Measurements from ENCODE around the gene NPIPB2.
A peak's percentile ranks its signal among the peaks of the same experiment; 100 is the strongest.

DNA sequence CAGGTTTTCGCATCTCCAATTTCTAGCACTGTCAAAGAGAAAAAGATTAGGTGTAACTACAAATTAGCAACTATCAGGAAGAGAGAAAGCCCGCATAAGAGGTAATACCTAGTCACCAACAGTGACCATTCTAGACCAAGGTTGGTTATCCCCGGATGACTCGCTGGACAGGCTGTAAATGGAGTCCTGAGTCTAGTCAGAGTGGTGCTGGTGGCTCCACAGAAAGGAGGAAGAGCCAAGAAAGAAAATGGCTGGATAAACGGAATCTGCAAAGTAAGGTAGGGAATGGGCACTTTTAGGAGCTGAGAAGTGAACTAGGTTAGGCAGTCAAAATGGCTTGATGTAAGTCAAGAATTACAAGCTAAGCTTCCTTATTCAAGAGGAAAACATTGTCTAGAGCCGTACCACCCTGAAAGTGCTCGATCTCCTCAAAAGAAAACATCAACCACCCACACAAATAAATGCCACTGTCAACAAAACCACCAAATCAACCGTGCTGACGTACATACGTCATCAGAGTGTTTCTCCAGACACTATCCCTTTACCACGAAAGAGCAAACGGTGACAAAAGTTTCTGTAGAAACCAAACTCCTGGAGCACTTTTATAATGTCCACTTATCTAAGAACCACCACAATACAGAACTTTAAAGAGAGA is 28.3 kb downstream of the NPIPB2 start:
- TF ChIP-seq, protein P1, sequence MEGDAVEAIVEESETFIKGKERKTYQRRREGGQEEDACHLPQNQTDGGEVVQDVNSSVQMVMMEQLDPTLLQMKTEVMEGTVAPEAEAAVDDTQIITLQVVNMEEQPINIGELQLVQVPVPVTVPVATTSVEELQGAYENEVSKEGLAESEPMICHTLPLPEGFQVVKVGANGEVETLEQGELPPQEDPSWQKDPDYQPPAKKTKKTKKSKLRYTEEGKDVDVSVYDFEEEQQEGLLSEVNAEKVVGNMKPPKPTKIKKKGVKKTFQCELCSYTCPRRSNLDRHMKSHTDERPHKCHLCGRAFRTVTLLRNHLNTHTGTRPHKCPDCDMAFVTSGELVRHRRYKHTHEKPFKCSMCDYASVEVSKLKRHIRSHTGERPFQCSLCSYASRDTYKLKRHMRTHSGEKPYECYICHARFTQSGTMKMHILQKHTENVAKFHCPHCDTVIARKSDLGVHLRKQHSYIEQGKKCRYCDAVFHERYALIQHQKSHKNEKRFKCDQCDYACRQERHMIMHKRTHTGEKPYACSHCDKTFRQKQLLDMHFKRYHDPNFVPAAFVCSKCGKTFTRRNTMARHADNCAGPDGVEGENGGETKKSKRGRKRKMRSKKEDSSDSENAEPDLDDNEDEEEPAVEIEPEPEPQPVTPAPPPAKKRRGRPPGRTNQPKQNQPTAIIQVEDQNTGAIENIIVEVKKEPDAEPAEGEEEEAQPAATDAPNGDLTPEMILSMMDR (IDR thresholded peaks at IDR 0.05) = no peak
- TF ChIP-seq POLR2A (IDR thresholded peaks at IDR 0.05) (peak; percentile 17), POLR2AphosphoS5 (IDR thresholded peaks at IDR 0.05) (no peak)
